Measurements from ENCODE around the gene RBM39.
A peak's percentile ranks its signal among the peaks of the same experiment; 100 is the strongest.
"Not testable (repeated sequence)": the region's sequence is repeated elsewhere in the genome, so short reads cannot be mapped to it uniquely, and the experiment has no call there.

RBM39 gene

DNA sequence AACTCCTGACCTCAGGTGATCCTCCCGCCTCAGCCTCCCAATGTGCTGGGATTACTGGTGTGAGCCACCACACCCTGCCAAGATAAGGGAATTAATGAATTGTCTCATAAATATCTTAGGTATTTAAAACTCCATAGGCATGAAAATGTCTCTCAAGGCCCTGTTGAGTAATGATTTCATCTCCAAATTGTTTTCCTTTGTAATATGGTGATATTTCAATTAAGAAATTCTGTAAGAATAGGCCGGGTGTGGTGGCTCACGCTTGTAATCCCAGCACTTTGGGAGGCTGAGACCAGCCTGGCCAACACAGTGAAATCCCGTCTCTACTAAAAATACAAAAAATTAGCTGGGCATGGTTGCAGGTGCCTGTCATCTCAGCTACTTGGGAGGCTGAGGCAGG is 43.5 kb upstream of the RBM39 start:
- H3K23ac ChIP-seq (ENCODE audit: low read length in 2 of 2); H3K4me2 ChIP-seq (ENCODE audit: low read length, poor library complexity, severe bottlenecking); H4K91ac ChIP-seq (ENCODE audit: low read length); DNase-seq; H2BK5ac ChIP-seq (ENCODE audit: low read depth, low read length, poor library complexity, severe bottlenecking); H3K9me3 ChIP-seq (ENCODE audit: control insufficient read depth, low read length); H3K14ac ChIP-seq (ENCODE audit: low read length in 2 of 2); H3K4ac ChIP-seq (ENCODE audit: low read depth in 1 of 2, low read length in 2 of 2); H2AK5ac ChIP-seq (ENCODE audit: low read length, severe bottlenecking); H3K27ac ChIP-seq (ENCODE audit: low read length, poor library complexity, severe bottlenecking); H3K4me1 ChIP-seq (ENCODE audit: control insufficient read depth, insufficient read depth, low read depth, low read length); H2BK15ac ChIP-seq (ENCODE audit: low read depth, poor library complexity, severe bottlenecking); H2BK120ac ChIP-seq (ENCODE audit: low read depth, low read length); H2AFZ ChIP-seq (ENCODE audit: low read depth, low read length); H4K8ac ChIP-seq (ENCODE audit: low read length); H3K4me3 ChIP-seq (ENCODE audit: insufficient read depth in 1 of 2, low read depth in 1 of 2, low read length in 2 of 2); H3K27me3 ChIP-seq (ENCODE audit: control insufficient read depth in 1 of 2, insufficient read depth in 1 of 2, low read length in 2 of 2); H2BK12ac ChIP-seq (ENCODE audit: low read length in 2 of 2); H3K9ac ChIP-seq (ENCODE audit: low read length); H3K18ac ChIP-seq (ENCODE audit: low read depth in 1 of 2, low read length in 2 of 2): not testable (repeated sequence)
- Histone ChIP-seq H3K36me3 (ENCODE audit: control insufficient read depth in 1 of 2, insufficient read depth in 2 of 2, low read depth in 1 of 2, low read length in 2 of 2) (peaks cover 16 to 20% of the 10 kb centered on the region in 2 experiments), H3K79me1 (replicated peaks; ENCODE audit: low read length, poor library complexity, severe bottlenecking) (peaks cover 32% of the 10 kb centered on the region)
- WGBS: 98% methylated on average over 3 of the region's 4 CpGs

- H2AFZ ChIP-seq (ENCODE audit: low read depth, low read length); H3K14ac ChIP-seq (ENCODE audit: low read length in 2 of 2); H3K4me3 ChIP-seq (ENCODE audit: insufficient read depth in 1 of 2, low read depth in 1 of 2, low read length in 2 of 2); H3K4ac ChIP-seq (ENCODE audit: low read depth in 1 of 2, low read length in 2 of 2); H2BK12ac ChIP-seq (ENCODE audit: low read length in 2 of 2); H3K9ac ChIP-seq (ENCODE audit: low read length); DNase-seq; H4K91ac ChIP-seq (ENCODE audit: low read length); H2AK5ac ChIP-seq (ENCODE audit: low read length, severe bottlenecking); H3K9me3 ChIP-seq (ENCODE audit: control insufficient read depth, low read length); H2BK120ac ChIP-seq (ENCODE audit: low read depth, low read length); H4K8ac ChIP-seq (ENCODE audit: low read length); H3K27ac ChIP-seq (ENCODE audit: low read length, poor library complexity, severe bottlenecking); H2BK15ac ChIP-seq (ENCODE audit: low read depth, poor library complexity, severe bottlenecking); H3K4me1 ChIP-seq (ENCODE audit: control insufficient read depth, insufficient read depth, low read depth, low read length); H2BK5ac ChIP-seq (ENCODE audit: low read depth, low read length, poor library complexity, severe bottlenecking); H3K4me2 ChIP-seq (ENCODE audit: low read length, poor library complexity, severe bottlenecking); H3K18ac ChIP-seq (ENCODE audit: low read depth in 1 of 2, low read length in 2 of 2); H3K23ac ChIP-seq (ENCODE audit: low read length in 2 of 2); H3K27me3 ChIP-seq (ENCODE audit: control insufficient read depth in 1 of 2, insufficient read depth in 1 of 2, low read length in 2 of 2): not testable (repeated sequence)
- peaks cover 27% of the 10 kb centered on the region for H3K79me1 ChIP-seq (replicated peaks; ENCODE audit: low read length, poor library complexity, severe bottlenecking)
- peaks cover 15 to 18% of the 10 kb centered on the region in 2 experiments for H3K36me3 ChIP-seq (ENCODE audit: control insufficient read depth in 1 of 2, insufficient read depth in 2 of 2, low read depth in 1 of 2, low read length in 2 of 2)
- WGBS: over 99% methylated on average over 11 of the region's 12 CpGs
Observed at GRCh38 chr20:35783811-35784210, 41.8 kb upstream of the RBM39 start.

GRCh38 chr20:35776513-35777101 is 34.5 kb upstream of the RBM39 start:
- Histone ChIP-seq H3K14ac (ENCODE audit: low read length in 2 of 2) (no peak overlapping the region), H3K27me3 (ENCODE audit: control insufficient read depth in 1 of 2, insufficient read depth in 1 of 2, low read length in 2 of 2) (no peaks in the 10 kb centered on the region), H2AK5ac (ENCODE audit: low read length, severe bottlenecking) (no peak overlapping the region), H3K27ac (ENCODE audit: low read length, poor library complexity, severe bottlenecking) (no peak overlapping the region), H3K4me1 (ENCODE audit: control insufficient read depth, insufficient read depth, low read depth, low read length) (peaks cover 6% of the 10 kb centered on the region), H4K8ac (ENCODE audit: low read length) (no peak overlapping the region), H2BK15ac (ENCODE audit: low read depth, poor library complexity, severe bottlenecking) (peak overlapping the region; percentile 13), H2AFZ (ENCODE audit: low read depth, low read length) (no peak overlapping the region), H2BK5ac (ENCODE audit: low read depth, low read length, poor library complexity, severe bottlenecking) (no peak overlapping the region), H3K36me3 (ENCODE audit: control insufficient read depth in 1 of 2, insufficient read depth in 2 of 2, low read depth in 1 of 2, low read length in 2 of 2) (peaks cover 6 to 17% of the 10 kb centered on the region in 2 experiments), H2BK12ac (ENCODE audit: low read length in 2 of 2) (no peak overlapping the region), H4K91ac (ENCODE audit: low read length) (no peak overlapping the region), H3K4me2 (ENCODE audit: low read length, poor library complexity, severe bottlenecking) (no peak overlapping the region), H3K79me1 (replicated peaks; ENCODE audit: low read length, poor library complexity, severe bottlenecking) (peaks cover 22% of the 10 kb centered on the region), H3K9ac (ENCODE audit: low read length) (no peak overlapping the region), H3K23ac (ENCODE audit: low read length in 2 of 2) (no peak overlapping the region), H2BK120ac (ENCODE audit: low read depth, low read length) (no peak overlapping the region), H3K4ac (ENCODE audit: low read depth in 1 of 2, low read length in 2 of 2) (no peak overlapping the region), H3K4me3 (ENCODE audit: insufficient read depth in 1 of 2, low read depth in 1 of 2, low read length in 2 of 2) (no peak overlapping the region), H3K18ac (ENCODE audit: low read depth in 1 of 2, low read length in 2 of 2) (peak overlapping the region in 1 of 2 experiments; percentile 52), H3K9me3 (ENCODE audit: control insufficient read depth, low read length) (no peaks in the 10 kb centered on the region)
- DNase-seq: peak; percentile 48
- WGBS: 99% methylated on average over 4 of the region's 4 CpGs

GRCh38 chr20:35774391-35774790 is 32.3 kb upstream of the RBM39 start:
- Histone ChIP-seq H3K23ac (ENCODE audit: low read length in 2 of 2) (no peak overlapping the region), H2BK12ac (ENCODE audit: low read length in 2 of 2) (no peak overlapping the region), H3K9ac (ENCODE audit: low read length) (no peak overlapping the region), H2BK120ac (ENCODE audit: low read depth, low read length) (no peak overlapping the region), H3K79me1 (replicated peaks; ENCODE audit: low read length, poor library complexity, severe bottlenecking) (peaks cover 16% of the 10 kb centered on the region), H3K18ac (ENCODE audit: low read depth in 1 of 2, low read length in 2 of 2) (no peak overlapping the region), H2AFZ (ENCODE audit: low read depth, low read length) (no peak overlapping the region), H4K8ac (ENCODE audit: low read length) (no peak overlapping the region), H2BK15ac (ENCODE audit: low read depth, poor library complexity, severe bottlenecking) (no peak overlapping the region), H3K4ac (ENCODE audit: low read depth in 1 of 2, low read length in 2 of 2) (no peak overlapping the region), H3K27ac (ENCODE audit: low read length, poor library complexity, severe bottlenecking) (no peak overlapping the region), H3K4me2 (ENCODE audit: low read length, poor library complexity, severe bottlenecking) (no peak overlapping the region), H3K14ac (ENCODE audit: low read length in 2 of 2) (no peak overlapping the region), H3K27me3 (ENCODE audit: control insufficient read depth in 1 of 2, insufficient read depth in 1 of 2, low read length in 2 of 2) (no peaks in the 10 kb centered on the region), H2BK5ac (ENCODE audit: low read depth, low read length, poor library complexity, severe bottlenecking) (no peak overlapping the region), H3K36me3 (ENCODE audit: control insufficient read depth in 1 of 2, insufficient read depth in 2 of 2, low read depth in 1 of 2, low read length in 2 of 2) (peaks cover 6 to 14% of the 10 kb centered on the region in 2 experiments), H4K91ac (ENCODE audit: low read length) (no peak overlapping the region), H2AK5ac (ENCODE audit: low read length, severe bottlenecking) (no peak overlapping the region), H3K4me3 (ENCODE audit: insufficient read depth in 1 of 2, low read depth in 1 of 2, low read length in 2 of 2) (no peak overlapping the region), H3K4me1 (ENCODE audit: control insufficient read depth, insufficient read depth, low read depth, low read length) (peaks cover 9% of the 10 kb centered on the region), H3K9me3 (ENCODE audit: control insufficient read depth, low read length) (no peaks in the 10 kb centered on the region)
- WGBS: 100% methylated on average over 1 of the region's 1 CpG
- no peak for DNase-seq

Measured in mesenchymal stem cell (in vitro differentiated cells and primary cell).